Thoracic aorta (tissue), 2 donors: ENCODE data around the gene GUCA1A. TPM values are rescaled to one million over a fixed set of nuclear protein-coding genes. Genes with fewer than 3 reads are reported as not detected.

Source experiments
- ATAC-seq: fragments of 150-250 bp; one replicate; pipeline ENCODE4 v1.8.0; 2017; ENCODE audit warnings: low read depth; ENCODE audit not compliant: insufficient number of reproducible peaks, low FRiP score
- DNase-seq: peaks from one replicate; pipeline ENCODE4 v3.0.0-alpha.2; 2020; ENCODE audit warnings: low spot score
- H3K27ac ChIP-seq, 2 donors: fragments of 200-600 bp; sonication (generic); 1 replicate in 1 of 2; 2 replicates in 1 of 2; pipeline ENCODE4 v1.5.1; 2016; ENCODE audit warnings: mild to moderate bottlenecking in 2 of 2, moderate library complexity in 2 of 2
- H3K27me3 ChIP-seq: fragments of 200-600 bp; sonication (generic); replicated peaks from 2 replicates; pipeline ENCODE4 v1.6.0; 2016; ENCODE audit warnings: mild to moderate bottlenecking; ENCODE audit not compliant: insufficient read depth
- H3K36me3 ChIP-seq: fragments of 200-600 bp; sonication (generic); one replicate; pipeline ENCODE4 v1.5.1; 2016
- H3K4me1 ChIP-seq, 2 donors: fragments of 200-600 bp; sonication (generic); 1 replicate in 1 of 2; 2 replicates in 1 of 2; pipeline versions ENCODE4 v1.5.1 to v1.6.0; 2016; ENCODE audit warnings: low read depth in 2 of 2, mild to moderate bottlenecking in 1 of 2; ENCODE audit not compliant: control insufficient read depth in 1 of 2
- H3K4me3 ChIP-seq: fragments of 200-600 bp; sonication (generic); 2 replicates; pipeline ENCODE4 v1.5.1; 2016; ENCODE audit warnings: mild to moderate bottlenecking
- H3K9me3 ChIP-seq: fragments of 200-600 bp; sonication (generic); 2 replicates; pipeline ENCODE4 v1.5.1; 2016
- CTCF ChIP-seq: fragments of 200-600 bp; sonication (generic); IDR thresholded peaks from one replicate; pipeline ENCODE4 v1.5.1; 2019; ENCODE audit warnings: antibody characterized with exemption
- total RNA-seq, 2 donors: library from RNA; depleted of rRNA; stranded (reverse); fragments of >200 nt; gene quantifications; one replicate each; pipeline versions ENCODE4 v1.1.0 to v1.2.3, GENCODE V29; 2016

GUCA1A gene
- total RNA-seq, 2 donors from 2014 or later = not detected

GRCh38 chr6:42128460-42129359 is 44.5 kb upstream of the GUCA1A start:
- Histone ChIP-seq H3K27me3 (no peaks in the 10 kb centered on the region), H3K4me1 (no peaks in the 10 kb centered on the region), H3K36me3 (no peaks in the 10 kb centered on the region), H3K4me3 (no peak overlapping the region), H3K27ac (no peak overlapping the region), H3K9me3 (no peaks in the 10 kb centered on the region)
- ATAC-seq = no peak
- DNase-seq = no peak
- TF ChIP-seq CTCF = no peak

- no peak for TF ChIP-seq CTCF
- DNase-seq (no peak), ATAC-seq (no peak)
- Histone ChIP-seq H3K36me3 (no peaks in the 10 kb centered on the region), H3K4me1 (no peaks in the 10 kb centered on the region), H3K9me3 (no peaks in the 10 kb centered on the region), H3K4me3 (no peak overlapping the region), H3K27ac (no peak overlapping the region), H3K27me3 (no peaks in the 10 kb centered on the region)
These were observed 43.8 kb upstream of the GUCA1A start for GRCh38 chr6:42129360-42129676.

GRCh38 chr6:42131531-42131930 is 41.6 kb upstream of the GUCA1A start:
- no peaks in the 10 kb centered on the region for H3K4me1 ChIP-seq
- no peak for TF ChIP-seq CTCF
- H3K27me3 ChIP-seq = no peaks in the 10 kb centered on the region
- no peaks in the 10 kb centered on the region for H3K36me3 ChIP-seq
- H3K4me3 ChIP-seq = no peak overlapping the region
- H3K27ac ChIP-seq = no peak overlapping the region
- H3K9me3 ChIP-seq = no peaks in the 10 kb centered on the region
- ATAC-seq (no peak), DNase-seq (no peak)

- no peak for DNase-seq
- no peak for TF ChIP-seq CTCF
- H3K27ac ChIP-seq = no peak overlapping the region
- no peaks in the 10 kb centered on the region for H3K36me3 ChIP-seq
- H3K9me3 ChIP-seq = no peaks in the 10 kb centered on the region
- ATAC-seq = no peak
- H3K4me3 ChIP-seq = no peak overlapping the region
- H3K4me1 ChIP-seq = no peaks in the 10 kb centered on the region
- no peaks in the 10 kb centered on the region for H3K27me3 ChIP-seq
These were observed 39.2 kb upstream of the GUCA1A start for GRCh38 chr6:42133926-42134325.

GRCh38 chr6:42135161-42135560 is 38.0 kb upstream of the GUCA1A start:
- Histone ChIP-seq H3K4me3 (no peak overlapping the region), H3K27me3 (no peaks in the 10 kb centered on the region), H3K4me1 (no peaks in the 10 kb centered on the region), H3K9me3 (no peaks in the 10 kb centered on the region), H3K36me3 (no peaks in the 10 kb centered on the region), H3K27ac (no peak overlapping the region)
- ATAC-seq (no peak), DNase-seq (no peak)
- no peak for TF ChIP-seq CTCF
